Gastrocnemius medialis (tissue), 4 donors: ENCODE data around the gene PFDN2. TPM values are rescaled to one million over a fixed set of nuclear protein-coding genes. Genes with fewer than 3 reads are reported as not detected.
"Not testable (repeated sequence)": the region's sequence is repeated elsewhere in the genome, so short reads cannot be mapped to it uniquely, and the experiment has no call there.

Experiments used
- ATAC-seq, 2 donors: fragments of 150-250 bp; one replicate each; pipeline ENCODE4 v1.9.1; 2016
- DNase-seq, 2 donors: peaks; one replicate each; pipeline ENCODE4 v3.0.0-alpha.2; 2019
- H3K27ac ChIP-seq, 4 donors: fragments of 200-600 bp; sonication (generic); 1 replicate in 1 of 4; 2 replicates in 3 of 4; pipeline ENCODE4 v1.5.1; 2016 to 2018; ENCODE audit warnings: mild to moderate bottlenecking in 2 of 4, moderate library complexity in 1 of 4
- H3K27me3 ChIP-seq, 3 donors: fragments of 200-600 bp; sonication (generic) in 2 of 3; 1 replicate in 1 of 3; 2 replicates in 2 of 3; pipeline versions ENCODE4 v1.5.1 to v1.6.0; 2016 to 2019; ENCODE audit warnings: mild to moderate bottlenecking in 1 of 3, moderate library complexity in 1 of 3
- H3K36me3 ChIP-seq, 2 donors: fragments of 200-600 bp; sonication (generic) in 1 of 2; one replicate each; pipeline ENCODE4 v1.5.1; 2017 to 2018
- H3K4me1 ChIP-seq, 2 donors: fragments of 200-600 bp; sonication (generic) in 1 of 2; one replicate each; pipeline ENCODE4 v1.5.1; 2016 to 2017; ENCODE audit warnings: mild to moderate bottlenecking in 2 of 2
- H3K4me3 ChIP-seq, 4 donors: fragments of 200-600 bp; sonication (generic) in 3 of 4; 1 replicate in 1 of 4; 2 replicates in 3 of 4; pipeline ENCODE4 v1.5.1; 2016 to 2019; ENCODE audit warnings: mild to moderate bottlenecking in 2 of 4
- H3K9me3 ChIP-seq, 3 donors: fragments of 200-600 bp; sonication (generic) in 2 of 3; 1 replicate in 1 of 3; 2 replicates in 2 of 3; pipeline ENCODE4 v1.5.1; 2016 to 2019
- POLR2A ChIP-seq, 2 donors: fragments of 450-650 bp; IDR thresholded peaks; one replicate each; pipeline ENCODE4 v1.6.1; 2017; ENCODE audit warnings: antibody characterized with exemption in 2 of 2, mild to moderate bottlenecking in 2 of 2, moderate library complexity in 2 of 2
- in situ Hi-C, 4 donors: fragments of 200-750 bp; cut with MboI; loops; one replicate each; pipeline versions ENCODE4 v1.15.0 to v1.8.0; 2017; ENCODE audit warnings: low sequenced_read_pairs in 4 of 4
- intact Hi-C: fragments of 100-400 bp; cut with DNase I; formaldehyde crosslinking; loops from one replicate; pipeline ENCODE4 v1.15.1; 2023; ENCODE audit warnings: low total_unique reads
- total RNA-seq, 4 donors: library from RNA; depleted of rRNA; stranded (reverse); fragments of >200 nt; gene quantifications; one replicate each; pipeline versions ENCODE4 v1.1.0 to v1.2.3, GENCODE V29; 2016
- TF ChIP-seq, protein P1 (sequence below), 5 experiments: fragments of 450-650 bp in 3 of 5; fragments of 200-600 bp in 2 of 5; sonication (generic) in 2 of 5; IDR thresholded peaks in 4 of 5; conservative IDR thresholded peaks in 1 of 5; 1 replicate in 4 of 5; 2 replicates in 1 of 5; pipeline ENCODE4 v1.5.1; 2016 to 2019; ENCODE audit warnings: antibody characterized with exemption in 5 of 5, mild to moderate bottlenecking in 3 of 5, moderate library complexity in 3 of 5

Gene PFDN2
- total RNA-seq, 4 donors from 2014 or later, result 62.4 to 106 (median 74.1) TPM

DNA sequence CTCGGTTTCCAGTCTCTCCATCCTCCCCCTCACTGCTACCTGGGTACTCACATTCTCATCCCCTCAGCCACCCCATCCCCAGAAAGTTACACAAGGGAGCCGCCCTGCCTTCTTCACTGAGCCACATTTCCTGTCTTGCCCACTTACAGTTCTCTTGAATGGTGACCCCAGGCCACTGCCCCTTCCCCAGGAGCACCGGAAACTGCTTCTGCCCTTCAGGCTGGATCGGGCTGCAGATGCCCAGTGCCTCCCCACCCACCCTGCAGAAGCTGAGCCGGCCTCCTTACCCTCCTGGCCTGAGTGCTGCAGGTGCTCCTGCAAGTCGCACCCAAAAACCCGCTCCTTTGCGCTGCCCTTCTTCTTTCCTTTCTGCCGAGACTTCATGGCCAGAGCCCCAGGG, 48.6 kb downstream of the PFDN2 start:
- in situ Hi-C loops, result no loop called here
- ATAC-seq, result no peak
- H3K4me1 ChIP-seq, result no peaks in the 10 kb centered on the region

DNA sequence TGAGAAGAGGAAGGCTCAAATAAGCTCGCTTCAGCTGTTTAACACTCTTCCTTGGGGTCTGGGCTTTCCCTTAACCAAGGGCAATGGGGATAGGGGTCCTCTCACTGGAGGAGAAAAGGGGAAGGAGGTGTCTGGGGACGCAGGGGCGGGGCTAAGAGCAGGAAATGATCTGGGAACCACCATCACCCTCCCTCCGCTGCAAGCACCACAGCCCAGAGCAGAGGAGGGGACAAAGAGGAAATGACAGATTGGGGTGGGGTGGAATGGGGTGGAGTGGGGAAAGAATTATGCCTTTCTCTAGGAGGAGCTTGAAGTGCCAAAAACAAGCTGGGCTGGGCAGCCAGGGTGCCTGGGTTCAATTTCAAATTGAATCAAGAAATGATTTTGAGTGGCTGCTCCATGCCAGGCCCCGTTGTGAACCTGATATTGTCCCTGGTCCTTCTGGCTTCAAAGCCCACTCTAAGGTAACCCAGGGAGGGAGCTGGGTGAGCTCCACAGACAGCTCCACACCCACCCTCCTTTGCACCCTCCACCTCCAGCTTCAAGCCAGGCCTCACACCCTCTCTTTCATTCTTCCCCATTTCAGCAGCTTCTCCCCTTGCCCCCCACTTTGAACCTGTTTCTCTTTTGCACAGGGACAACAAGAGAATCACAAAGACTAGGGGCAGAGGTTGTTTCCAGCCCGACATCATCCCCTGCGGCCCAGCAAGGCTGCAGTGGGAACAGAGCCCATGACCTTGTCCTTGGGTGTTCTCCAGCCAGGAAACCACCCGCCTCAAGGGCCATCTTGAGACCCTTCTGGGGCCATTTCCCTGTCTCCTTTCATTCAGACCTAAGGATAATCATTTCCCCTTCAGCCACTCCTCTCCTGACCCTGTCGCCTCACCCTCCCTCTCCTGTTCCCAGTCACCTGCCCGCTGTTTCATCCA, 49.3 kb downstream of the PFDN2 start:
- intact Hi-C loops, result no loop called here
- peak; percentile 37 to 49 for DNase-seq
- Histone ChIP-seq H3K4me1 (no peaks in the 10 kb centered on the region), H3K27me3 (peaks cover 0 to 10% (median 0%) of the 10 kb centered on the region in 3 donors), H3K9me3 (no peaks in the 10 kb centered on the region), H3K27ac (peak overlapping the region in 1 of 4 donors; percentile 34), H3K36me3 (no peaks in the 10 kb centered on the region), H3K4me3 (peak overlapping the region in 1 of 4 donors; percentile 41)
- TF ChIP-seq POLR2A (IDR thresholded peaks at IDR 0.05), result no peak
- TF ChIP-seq, protein P1, sequence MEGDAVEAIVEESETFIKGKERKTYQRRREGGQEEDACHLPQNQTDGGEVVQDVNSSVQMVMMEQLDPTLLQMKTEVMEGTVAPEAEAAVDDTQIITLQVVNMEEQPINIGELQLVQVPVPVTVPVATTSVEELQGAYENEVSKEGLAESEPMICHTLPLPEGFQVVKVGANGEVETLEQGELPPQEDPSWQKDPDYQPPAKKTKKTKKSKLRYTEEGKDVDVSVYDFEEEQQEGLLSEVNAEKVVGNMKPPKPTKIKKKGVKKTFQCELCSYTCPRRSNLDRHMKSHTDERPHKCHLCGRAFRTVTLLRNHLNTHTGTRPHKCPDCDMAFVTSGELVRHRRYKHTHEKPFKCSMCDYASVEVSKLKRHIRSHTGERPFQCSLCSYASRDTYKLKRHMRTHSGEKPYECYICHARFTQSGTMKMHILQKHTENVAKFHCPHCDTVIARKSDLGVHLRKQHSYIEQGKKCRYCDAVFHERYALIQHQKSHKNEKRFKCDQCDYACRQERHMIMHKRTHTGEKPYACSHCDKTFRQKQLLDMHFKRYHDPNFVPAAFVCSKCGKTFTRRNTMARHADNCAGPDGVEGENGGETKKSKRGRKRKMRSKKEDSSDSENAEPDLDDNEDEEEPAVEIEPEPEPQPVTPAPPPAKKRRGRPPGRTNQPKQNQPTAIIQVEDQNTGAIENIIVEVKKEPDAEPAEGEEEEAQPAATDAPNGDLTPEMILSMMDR (IDR thresholded peaks at IDR 0.05 in 4 of 5, conservative IDR thresholded peaks at IDR 0.05 in 1 of 5), result no peak
- in situ Hi-C loops, result no loop called here
- no peak for ATAC-seq

More for the DNA sequence above, 48.6 kb downstream of the PFDN2 start:
- intact Hi-C loops, result no loop called here
- no peaks in the 10 kb centered on the region for H3K9me3 ChIP-seq
- TF ChIP-seq, protein P1 (IDR thresholded peaks at IDR 0.05 in 4 of 5, conservative IDR thresholded peaks at IDR 0.05 in 1 of 5), result no peak
- no peak for TF ChIP-seq POLR2A (IDR thresholded peaks at IDR 0.05)
- H3K36me3 ChIP-seq, result no peaks in the 10 kb centered on the region
- peak overlapping the region in 1 of 4 donors; percentile 41 for H3K4me3 ChIP-seq
- H3K27me3 ChIP-seq, result peaks cover 0 to 10% (median 0%) of the 10 kb centered on the region in 3 donors
- no peak for DNase-seq
- peak overlapping the region in 2 of 4 donors; percentile 9 to 34 for H3K27ac ChIP-seq

DNA sequence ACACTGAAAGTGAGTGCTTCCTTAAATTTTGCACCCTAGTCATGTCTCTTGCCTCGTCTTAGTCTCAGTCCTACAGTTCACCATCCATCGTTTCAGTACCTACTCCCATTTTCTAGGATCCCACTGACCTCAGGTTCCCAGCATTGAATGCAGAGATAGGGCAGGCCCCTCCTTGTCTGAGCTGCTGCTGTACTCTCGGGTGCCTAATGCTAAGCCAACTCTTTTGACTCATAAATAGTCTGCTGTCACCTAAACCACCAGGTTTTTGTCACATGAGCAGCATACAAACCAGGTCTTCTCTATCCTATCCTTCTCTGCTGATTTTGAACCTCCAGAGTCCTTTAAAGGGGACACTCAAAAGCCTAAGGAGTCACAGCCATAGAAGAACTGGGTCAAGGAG, 51.1 kb downstream of the PFDN2 start:
- Histone ChIP-seq H3K36me3 (no peaks in the 10 kb centered on the region), H3K9me3 (no peaks in the 10 kb centered on the region), H3K4me3 (no peak overlapping the region), H3K27ac (no peak overlapping the region), H3K4me1 (no peaks in the 10 kb centered on the region), H3K27me3 (peaks cover 0 to 10% (median 0%) of the 10 kb centered on the region in 3 donors)
- TF ChIP-seq, protein P1 (IDR thresholded peaks at IDR 0.05 in 4 of 5, conservative IDR thresholded peaks at IDR 0.05 in 1 of 5), result no peak
- no peak for TF ChIP-seq POLR2A (IDR thresholded peaks at IDR 0.05)
- DNase-seq (no peak), ATAC-seq (no peak)
- in situ Hi-C loops (no loop called here), intact Hi-C loops (no loop called here)

DNA sequence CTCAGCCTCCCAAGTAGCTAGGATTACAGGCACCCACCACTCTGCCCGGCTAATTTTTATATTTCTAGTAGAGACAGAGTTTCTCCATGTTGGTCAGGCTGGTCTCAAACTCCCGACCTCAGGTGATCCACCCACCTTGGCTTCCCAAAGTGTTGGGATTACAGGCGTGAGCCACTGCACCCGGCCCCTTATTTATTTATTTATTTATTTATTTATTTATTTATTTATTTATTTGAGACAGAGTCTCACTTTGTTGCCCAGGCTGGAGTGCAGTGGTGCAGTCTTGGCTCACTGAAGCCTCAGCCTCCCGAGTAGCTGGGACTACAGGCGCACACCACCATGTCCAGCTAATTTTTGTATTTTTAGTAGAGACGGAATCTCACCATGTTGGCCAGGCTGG, 52.2 kb downstream of the PFDN2 start:
- intact Hi-C loops, DNase-seq, in situ Hi-C loops: not testable (repeated sequence)

DNA sequence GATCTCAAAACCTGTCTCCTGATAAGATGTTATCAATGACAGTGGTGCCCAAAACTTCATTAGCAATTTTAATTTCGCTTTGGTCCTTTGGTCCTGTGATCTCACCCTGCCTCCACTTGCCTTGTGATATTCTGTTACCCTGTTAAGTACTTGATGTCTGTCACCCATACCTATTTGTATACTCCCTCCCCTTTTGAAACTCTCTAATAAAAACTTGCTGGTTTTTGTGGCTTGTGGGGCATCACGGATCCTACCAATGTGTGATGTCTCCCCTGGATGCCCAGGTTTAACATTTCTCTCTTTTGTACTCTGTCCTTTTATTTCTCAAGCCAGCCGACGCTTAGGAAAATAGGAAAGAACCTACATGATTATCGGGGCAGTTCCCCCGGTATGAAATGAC, 53.9 kb downstream of the PFDN2 start:
- H3K4me1 ChIP-seq, H3K27ac ChIP-seq, DNase-seq, H3K36me3 ChIP-seq, H3K9me3 ChIP-seq, ATAC-seq, in situ Hi-C loops, H3K27me3 ChIP-seq, intact Hi-C loops, H3K4me3 ChIP-seq: not testable (repeated sequence)

More for the DNA sequence above, 52.2 kb downstream of the PFDN2 start:
- not testable (repeated sequence) for H3K4me3 ChIP-seq, H3K27me3 ChIP-seq, H3K4me1 ChIP-seq, H3K36me3 ChIP-seq, H3K27ac ChIP-seq, ATAC-seq, H3K9me3 ChIP-seq
